ENCODE data around the gene UROC1. TPM values are rescaled to one million over a fixed set of nuclear protein-coding genes. Genes with fewer than 3 reads are reported as not detected.

The UROC1 gene
- total RNA-seq, 2 experiments from 2014 or later, result not detected

DNA sequence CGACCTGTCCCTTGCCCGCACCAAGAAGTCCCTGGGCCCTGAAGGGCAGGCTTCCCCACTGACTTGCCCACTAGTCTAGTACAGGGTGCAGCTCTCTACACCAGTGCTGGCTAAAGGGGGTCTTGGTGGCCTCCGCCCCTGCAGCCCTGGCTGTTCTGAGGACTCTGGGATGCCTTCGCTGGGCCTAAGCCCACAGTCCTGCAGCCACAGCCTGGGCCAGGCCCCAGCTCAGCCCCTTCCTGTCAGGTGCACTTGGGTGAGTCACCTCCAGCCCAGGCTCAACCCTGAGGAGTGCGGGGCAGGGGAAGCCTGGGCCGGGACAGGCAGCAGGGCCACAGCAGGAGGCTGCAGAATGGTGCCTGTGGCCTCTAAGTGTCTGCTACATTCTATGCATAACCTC is 40.2 kb upstream of the UROC1 start:
- Histone ChIP-seq H3K36me3 (ENCODE audit: insufficient read depth, low read length) (no peaks in the 10 kb centered on the region), H3K9me3 (ENCODE audit: control insufficient read depth in 1 of 2, insufficient read depth in 1 of 2, low read length in 2 of 2) (peaks cover 2 to 7% of the 10 kb centered on the region in 2 experiments), H3K27me3 (ENCODE audit: control insufficient read depth in 1 of 2, insufficient read depth in 2 of 2, low read length in 2 of 2) (no peaks in the 10 kb centered on the region), H3K4me3 (ENCODE audit: low read length) (no peak overlapping the region), H3K4me1 (ENCODE audit: insufficient read depth, low read length) (no peaks in the 10 kb centered on the region), H3K27ac (ENCODE audit: low read depth in 1 of 2, low read length in 2 of 2) (no peak overlapping the region)
- H3K36me3 Mint-ChIP-seq (ENCODE audit: low read depth), result no peaks in the 10 kb centered on the region
- CTCF ChIA-PET, result no interaction called here
- peaks cover 8% of the 10 kb centered on the region for H3K9me3 Mint-ChIP-seq
- H3K4me1 Mint-ChIP-seq (ENCODE audit: low read depth), result no peaks in the 10 kb centered on the region
- DNase-seq, result no peak
- no peak overlapping the region for H3K4me3 Mint-ChIP-seq
- no peaks in the 10 kb centered on the region for H3K27me3 Mint-ChIP-seq
- ATAC-seq (ENCODE audit: poor library complexity), result no peak
- TF ChIP-seq, protein P1, sequence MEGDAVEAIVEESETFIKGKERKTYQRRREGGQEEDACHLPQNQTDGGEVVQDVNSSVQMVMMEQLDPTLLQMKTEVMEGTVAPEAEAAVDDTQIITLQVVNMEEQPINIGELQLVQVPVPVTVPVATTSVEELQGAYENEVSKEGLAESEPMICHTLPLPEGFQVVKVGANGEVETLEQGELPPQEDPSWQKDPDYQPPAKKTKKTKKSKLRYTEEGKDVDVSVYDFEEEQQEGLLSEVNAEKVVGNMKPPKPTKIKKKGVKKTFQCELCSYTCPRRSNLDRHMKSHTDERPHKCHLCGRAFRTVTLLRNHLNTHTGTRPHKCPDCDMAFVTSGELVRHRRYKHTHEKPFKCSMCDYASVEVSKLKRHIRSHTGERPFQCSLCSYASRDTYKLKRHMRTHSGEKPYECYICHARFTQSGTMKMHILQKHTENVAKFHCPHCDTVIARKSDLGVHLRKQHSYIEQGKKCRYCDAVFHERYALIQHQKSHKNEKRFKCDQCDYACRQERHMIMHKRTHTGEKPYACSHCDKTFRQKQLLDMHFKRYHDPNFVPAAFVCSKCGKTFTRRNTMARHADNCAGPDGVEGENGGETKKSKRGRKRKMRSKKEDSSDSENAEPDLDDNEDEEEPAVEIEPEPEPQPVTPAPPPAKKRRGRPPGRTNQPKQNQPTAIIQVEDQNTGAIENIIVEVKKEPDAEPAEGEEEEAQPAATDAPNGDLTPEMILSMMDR (IDR thresholded peaks at IDR 0.05), result no peak
- no peak overlapping the region for H3K27ac Mint-ChIP-seq
- intact Hi-C loops (cut with DNase I, micrococcal nuclease), result no loop called here
- POLR2A ChIA-PET, result no interaction called here

DNA sequence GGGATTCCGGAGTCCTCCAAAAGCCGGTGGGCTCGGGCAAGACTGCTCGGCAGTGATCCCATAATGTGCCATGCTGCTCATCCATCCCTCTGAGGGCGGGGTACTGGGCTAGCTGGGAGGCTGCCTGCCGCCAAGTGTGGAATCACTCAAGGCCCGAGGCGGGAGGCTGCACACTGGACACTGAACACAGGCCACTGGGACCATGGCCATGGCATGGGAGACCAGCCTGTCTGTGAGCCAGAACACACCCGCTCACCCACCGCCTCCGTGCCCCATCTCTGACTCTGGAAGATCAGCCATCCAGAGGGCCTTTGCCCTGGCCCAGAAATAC is 39.8 kb upstream of the UROC1 start:
- no peak overlapping the region for H3K27ac Mint-ChIP-seq
- POLR2A ChIA-PET, result no interaction called here
- Histone ChIP-seq H3K9me3 (ENCODE audit: control insufficient read depth in 1 of 2, insufficient read depth in 1 of 2, low read length in 2 of 2) (peaks cover 0 to 7% of the 10 kb centered on the region in 2 experiments), H3K4me1 (ENCODE audit: insufficient read depth, low read length) (no peaks in the 10 kb centered on the region), H3K27ac (ENCODE audit: low read depth in 1 of 2, low read length in 2 of 2) (no peak overlapping the region), H3K27me3 (ENCODE audit: control insufficient read depth in 1 of 2, insufficient read depth in 2 of 2, low read length in 2 of 2) (no peaks in the 10 kb centered on the region), H3K36me3 (ENCODE audit: insufficient read depth, low read length) (no peaks in the 10 kb centered on the region), H3K4me3 (ENCODE audit: low read length) (no peak overlapping the region)
- H3K27me3 Mint-ChIP-seq, result no peaks in the 10 kb centered on the region
- peaks cover 6% of the 10 kb centered on the region for H3K9me3 Mint-ChIP-seq
- H3K4me1 Mint-ChIP-seq (ENCODE audit: low read depth), result no peaks in the 10 kb centered on the region
- CTCF ChIA-PET, result no interaction called here
- H3K4me3 Mint-ChIP-seq, result no peak overlapping the region
- no peaks in the 10 kb centered on the region for H3K36me3 Mint-ChIP-seq (ENCODE audit: low read depth)
- ATAC-seq (ENCODE audit: poor library complexity), result no peak
- TF ChIP-seq, protein P1 (IDR thresholded peaks at IDR 0.05), result no peak
- intact Hi-C loops (cut with DNase I, micrococcal nuclease), result no loop called here
- peak in 2 of 14 experiments; percentile 5 to 29 for DNase-seq

GRCh38 chr3:126556637-126557414 is 39.3 kb upstream of the UROC1 start:
- Mint-ChIP-seq H3K4me1 (ENCODE audit: low read depth) (no peaks in the 10 kb centered on the region), H3K27ac (no peak overlapping the region), H3K4me3 (no peak overlapping the region), H3K9me3 (peaks cover 4% of the 10 kb centered on the region), H3K27me3 (no peaks in the 10 kb centered on the region), H3K36me3 (ENCODE audit: low read depth) (no peaks in the 10 kb centered on the region)
- DNase-seq (peak in 2 of 14 experiments; percentile 6 to 23), ATAC-seq (ENCODE audit: poor library complexity) (no peak)
- H3K4me1 ChIP-seq (ENCODE audit: insufficient read depth, low read length), result no peaks in the 10 kb centered on the region
- H3K4me3 ChIP-seq (ENCODE audit: low read length), result no peak overlapping the region
- peaks cover 0 to 7% of the 10 kb centered on the region in 2 experiments for H3K9me3 ChIP-seq (ENCODE audit: control insufficient read depth in 1 of 2, insufficient read depth in 1 of 2, low read length in 2 of 2)
- intact Hi-C loops (cut with DNase I, micrococcal nuclease), result no loop called here
- H3K36me3 ChIP-seq (ENCODE audit: insufficient read depth, low read length), result no peaks in the 10 kb centered on the region
- POLR2A ChIA-PET, result no interaction called here
- TF ChIP-seq, protein P1 (IDR thresholded peaks at IDR 0.05), result no peak
- CTCF ChIA-PET, result no interaction called here
- H3K27me3 ChIP-seq (ENCODE audit: control insufficient read depth in 1 of 2, insufficient read depth in 2 of 2, low read length in 2 of 2), result no peaks in the 10 kb centered on the region
- H3K27ac ChIP-seq (ENCODE audit: low read depth in 1 of 2, low read length in 2 of 2), result no peak overlapping the region

Measured in CD4-positive, alpha-beta T cell (primary cell).